Stimulated activated CD4-positive, alpha-beta T cell treated with anti-CD3 and anti-CD28 coated beads, Interleukin-2, amount 100 ng/mL, for 4 hours (primary cell): Measurements from ENCODE around the gene COG5.

Source experiments
- DNase-seq: peaks from one replicate; pipeline ENCODE4 v3.0.0-alpha.2; 2020; ENCODE audit warnings: low read depth

The COG5 gene

GRCh38 chr7:107463139-107464078 lies 100.3 kb downstream of the COG5 start:
- DNase-seq: peak; percentile 13

- no peak for DNase-seq
Measured at GRCh38 chr7:107461938-107462533, 101.7 kb downstream of the COG5 start.

DNA sequence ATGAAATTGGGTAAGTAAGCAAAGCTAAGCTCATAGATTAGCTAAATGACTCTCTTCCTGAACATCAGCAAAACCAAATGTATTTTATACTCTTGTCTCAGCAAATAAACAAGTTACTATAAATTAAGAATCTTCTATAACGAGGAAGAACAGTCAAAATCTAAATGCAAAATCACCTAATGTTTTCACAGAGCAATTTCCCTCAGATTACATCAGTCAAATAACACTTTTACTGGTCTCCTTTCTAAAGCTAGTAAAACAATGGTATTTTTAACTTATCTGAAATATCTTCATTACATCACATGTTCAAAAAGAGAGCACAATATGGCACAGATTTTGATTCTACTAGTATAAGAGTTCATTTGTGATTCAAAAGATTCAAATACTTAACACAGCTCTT lies 110.3 kb downstream of the COG5 start:
- DNase-seq: no peak

GRCh38 chr7:107450970-107451369 lies 112.8 kb downstream of the COG5 start:
- no peak for DNase-seq

DNA sequence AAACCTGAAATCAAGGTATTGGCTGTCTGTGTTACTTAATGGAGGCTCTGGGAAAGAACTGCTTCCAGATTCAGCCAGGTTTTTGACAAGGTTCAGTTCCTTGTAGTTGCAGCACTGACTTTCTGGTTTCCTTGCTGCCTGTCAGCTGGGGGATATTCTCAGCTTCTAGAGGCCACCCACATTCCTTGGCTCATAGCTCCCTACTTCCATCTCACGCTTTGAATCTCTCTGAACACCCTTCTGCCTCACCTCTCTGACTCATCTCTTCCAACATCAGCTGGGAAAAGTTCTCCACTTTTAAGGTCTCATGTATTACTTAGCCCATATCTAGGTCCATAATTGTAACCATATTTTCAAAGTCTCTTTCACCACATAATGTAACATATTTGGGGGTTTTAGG lies 116.7 kb downstream of the COG5 start:
- no peak for DNase-seq

DNA sequence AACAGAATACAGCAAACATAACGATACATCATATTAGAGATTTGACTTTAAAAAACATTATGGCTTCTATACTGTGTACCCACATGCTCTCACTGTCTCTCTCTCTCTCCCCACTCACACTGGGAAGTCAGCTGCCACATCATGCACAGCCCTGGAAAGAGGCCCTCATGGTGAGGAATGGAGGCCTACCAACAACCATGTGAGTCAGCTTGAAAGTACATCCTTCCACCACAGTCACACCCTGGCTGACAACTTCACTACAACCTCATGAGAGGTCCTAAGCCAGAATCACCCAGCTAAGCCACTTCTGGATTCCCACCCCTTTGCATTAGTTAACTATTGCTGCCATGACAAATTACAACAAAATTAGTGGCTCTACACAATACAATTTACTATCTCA lies 117.2 kb downstream of the COG5 start:
- DNase-seq: no peak

DNA sequence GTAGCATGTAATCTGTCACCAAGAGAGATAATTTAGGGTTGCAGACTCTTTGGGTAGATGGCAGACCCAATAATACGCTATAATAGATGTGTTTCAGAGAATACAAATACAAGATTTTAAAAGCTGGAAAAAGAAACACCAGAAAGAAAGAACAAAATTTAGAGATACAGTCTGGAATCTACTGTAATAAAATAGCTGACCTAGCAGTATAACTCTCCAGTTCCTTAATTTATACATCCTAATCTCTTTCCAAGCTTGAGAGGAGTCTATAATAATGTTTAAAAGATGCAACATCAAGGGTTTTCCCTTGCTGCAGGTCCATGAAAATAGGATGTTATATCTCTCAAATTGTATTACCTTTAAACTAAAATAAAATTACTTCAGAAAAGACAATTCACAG lies 121.0 kb downstream of the COG5 start:
- no peak for DNase-seq

- DNase-seq: no peak
Measured at GRCh38 chr7:107441581-107442422, 121.9 kb downstream of the COG5 start.

GRCh38 chr7:107439025-107439424 lies 124.7 kb downstream of the COG5 start:
- no peak for DNase-seq

- DNase-seq: no peak
Measured at GRCh38 chr7:107435749-107436148, 128.0 kb downstream of the COG5 start.

- no peak for DNase-seq
Measured at GRCh38 chr7:107432261-107432660, 131.5 kb downstream of the COG5 start.

DNA sequence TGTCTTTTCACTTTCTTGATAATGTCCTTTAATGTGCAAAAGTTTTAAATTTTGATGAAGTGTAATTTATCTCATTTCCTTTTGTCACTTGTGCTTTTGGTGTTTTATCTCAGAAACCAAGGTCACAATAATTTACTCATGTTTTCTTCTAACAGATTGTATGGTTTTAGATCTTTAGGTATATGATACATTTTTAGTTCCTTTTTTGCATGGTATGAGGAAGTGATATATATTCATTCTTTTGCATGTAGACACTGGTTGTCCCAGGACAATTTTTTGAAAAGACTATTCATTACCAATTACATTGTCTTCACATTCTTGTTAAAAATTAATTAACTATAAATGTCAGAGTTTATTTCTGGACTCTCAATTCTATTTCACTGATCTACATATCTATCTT lies 133.7 kb downstream of the COG5 start:
- DNase-seq: no peak

DNA sequence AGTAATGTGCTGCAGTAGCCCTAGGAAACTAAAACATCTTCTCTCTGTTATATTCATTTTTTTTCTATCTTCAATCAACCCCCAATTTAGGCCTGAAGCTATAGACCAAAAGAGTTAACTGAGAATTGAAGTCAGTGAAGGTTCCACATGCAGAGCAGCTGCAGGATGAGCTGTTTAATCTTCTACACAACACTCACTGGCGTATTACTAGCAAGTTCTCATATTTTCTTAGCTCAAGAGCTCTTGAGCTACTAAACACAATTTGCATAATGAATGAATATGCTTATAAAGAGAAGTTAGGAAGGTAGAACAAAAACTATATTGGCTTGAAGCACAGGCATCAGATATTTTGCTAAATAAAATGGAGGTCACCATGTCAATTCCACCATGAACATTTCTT lies 135.1 kb downstream of the COG5 start:
- DNase-seq: no peak

DNA sequence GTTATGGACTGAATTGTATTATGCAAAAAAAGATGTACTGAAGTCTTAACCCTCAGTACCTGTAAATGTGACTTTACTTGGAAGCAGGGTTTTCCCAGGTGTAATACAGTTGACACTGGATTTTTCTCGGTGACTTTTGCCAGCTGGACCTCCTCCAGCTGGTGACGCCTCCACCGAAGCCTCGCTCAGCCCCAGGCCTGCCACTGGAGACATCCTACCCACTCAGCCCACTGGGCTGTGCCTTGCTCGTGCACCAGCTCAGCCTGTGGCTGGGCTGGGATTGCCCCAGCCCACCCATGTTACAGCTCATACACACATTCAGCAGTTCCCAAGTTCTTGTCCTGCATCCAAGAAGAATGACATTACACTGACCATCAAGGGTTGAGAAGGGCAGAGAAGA lies 136.3 kb downstream of the COG5 start:
- DNase-seq: no peak

- DNase-seq: no peak
Measured at GRCh38 chr7:107414198-107414597, 149.5 kb downstream of the COG5 start.

GRCh38 chr7:107408349-107408748 lies 155.4 kb downstream of the COG5 start:
- DNase-seq: no peak

GRCh38 chr7:107405559-107405958 lies 158.2 kb downstream of the COG5 start:
- DNase-seq: no peak

DNA sequence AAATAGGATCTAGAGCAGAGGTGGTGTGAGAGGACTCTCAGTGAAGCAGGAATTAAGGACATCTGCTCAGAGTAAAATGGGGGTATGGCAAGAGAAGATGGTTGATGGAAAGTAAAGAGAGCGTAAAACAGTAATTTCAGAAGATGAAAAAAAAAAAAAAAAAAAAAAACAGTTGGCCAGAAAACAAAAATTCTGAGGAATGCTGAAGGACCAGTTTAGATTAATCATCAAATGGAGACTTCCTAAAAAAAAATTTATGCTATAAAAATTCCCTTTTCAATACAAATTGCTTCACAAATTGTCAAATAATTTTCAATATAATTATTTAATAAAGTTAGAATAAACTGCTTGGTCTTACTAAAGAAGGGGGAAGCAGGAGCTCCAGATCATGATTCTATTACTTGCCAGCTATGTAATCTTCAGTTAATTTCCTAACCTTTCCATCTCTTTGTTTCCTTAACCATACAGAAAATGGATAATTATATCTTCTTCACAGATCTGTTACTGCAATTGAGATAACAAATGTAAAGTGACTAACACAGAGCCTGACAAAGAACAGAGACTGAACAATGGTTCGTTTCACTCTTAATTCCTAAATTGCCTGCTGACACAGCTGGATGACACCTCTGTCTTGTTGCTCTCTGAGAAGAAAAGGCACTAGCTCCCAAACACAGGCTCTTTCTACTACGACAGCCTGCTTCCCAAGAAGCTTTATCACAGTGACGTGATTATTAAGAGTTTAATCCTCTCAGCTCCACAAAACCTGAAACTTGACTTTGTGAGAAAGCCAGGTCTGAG lies 158.8 kb downstream of the COG5 start:
- DNase-seq: no peak

DNA sequence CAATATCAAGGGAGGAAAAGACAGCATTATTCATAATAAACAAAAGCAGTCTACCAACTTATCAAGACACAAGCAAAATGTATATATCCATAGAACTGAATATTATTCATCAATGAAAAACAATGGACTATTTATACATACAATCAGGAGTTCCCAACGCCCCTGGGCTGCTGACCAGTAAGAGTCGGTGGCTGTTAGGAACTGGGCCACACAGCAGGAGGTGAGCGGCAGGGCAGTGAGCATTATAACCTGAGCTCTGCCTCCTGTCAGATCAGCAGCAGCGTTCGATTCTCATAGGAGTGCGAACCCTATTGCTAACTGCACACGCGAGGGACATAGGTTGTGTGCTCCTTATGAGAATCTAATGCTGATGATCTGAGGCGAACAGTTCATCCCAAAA lies 165.6 kb downstream of the COG5 start:
- DNase-seq: no peak

DNA sequence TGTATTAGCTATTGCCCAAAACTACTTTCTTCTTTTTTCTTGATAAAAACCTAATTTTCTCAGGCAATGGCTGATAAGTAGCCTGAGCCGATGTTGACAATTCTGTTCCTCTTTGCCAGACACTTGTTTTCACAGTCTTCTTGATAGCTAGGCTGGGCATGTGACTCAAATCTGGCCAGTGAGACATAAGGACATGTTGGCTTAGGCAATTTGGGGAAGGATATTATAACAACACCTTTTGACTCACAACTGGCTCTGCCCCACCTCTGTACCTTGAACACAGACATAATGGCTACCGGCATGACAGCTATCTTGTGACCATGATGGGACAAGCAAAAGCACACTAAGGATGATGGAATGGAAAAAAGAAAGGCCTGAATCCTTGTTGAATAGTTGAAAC lies 166.7 kb downstream of the COG5 start:
- DNase-seq: no peak

- no peak for DNase-seq
Measured at GRCh38 chr7:107396081-107396480, 167.6 kb downstream of the COG5 start.

DNA sequence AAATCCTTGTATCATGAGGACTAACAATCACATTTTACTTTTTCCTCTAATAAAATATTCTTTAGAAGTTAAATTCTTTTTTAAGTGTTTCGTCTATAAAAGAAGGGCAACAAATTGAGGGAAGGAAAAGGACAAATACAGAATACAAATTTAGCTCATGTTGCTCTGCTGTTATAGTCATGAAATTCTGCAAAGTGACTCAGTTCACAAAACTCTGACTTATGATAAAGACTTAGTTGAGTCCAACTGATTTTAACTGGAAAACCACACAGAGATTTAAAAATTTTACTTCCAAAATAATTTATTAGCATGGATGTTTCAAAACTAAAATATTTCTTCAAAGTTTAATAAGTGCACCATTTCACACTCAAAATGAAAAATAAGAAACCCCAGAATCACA lies 168.9 kb downstream of the COG5 start:
- no peak for DNase-seq
